Mucosa of rectum (tissue), 2 donors: ENCODE results near the gene NMRK2.

Experiments used
- H3K27ac ChIP-seq, 2 donors: one replicate each; pipeline ENCODE4 v1.7.0; 2013; ENCODE audit warnings: inconsistent platforms in 2 of 2, low read depth in 2 of 2, low read length in 2 of 2
- H3K27me3 ChIP-seq, 2 donors: one replicate each; pipeline ENCODE4 v1.7.0; 2013; ENCODE audit warnings: low read length in 2 of 2; ENCODE audit not compliant: control insufficient read depth in 2 of 2, insufficient read depth in 2 of 2
- H3K36me3 ChIP-seq, 2 donors: one replicate each; pipeline ENCODE4 v1.7.0; 2013; ENCODE audit warnings: low read length in 2 of 2; ENCODE audit not compliant: control insufficient read depth in 2 of 2, insufficient read depth in 2 of 2
- H3K4me1 ChIP-seq, 2 donors: one replicate each; pipeline ENCODE4 v1.7.0; 2013; ENCODE audit warnings: low read length in 2 of 2, mild to moderate bottlenecking in 1 of 2; ENCODE audit not compliant: control insufficient read depth in 2 of 2, insufficient read depth in 2 of 2
- H3K4me3 ChIP-seq, 2 donors: one replicate each; pipeline ENCODE4 v1.7.0; 2013; ENCODE audit warnings: low read length in 2 of 2
- H3K9ac ChIP-seq, 2 donors: one replicate each; pipeline ENCODE4 v1.7.0; 2013; ENCODE audit warnings: low read length in 2 of 2, low read depth in 1 of 2, mild to moderate bottlenecking in 1 of 2
- H3K9me3 ChIP-seq, 2 donors: one replicate each; pipeline ENCODE4 v1.7.0; 2013; ENCODE audit warnings: low read length in 2 of 2; ENCODE audit not compliant: control insufficient read depth in 2 of 2
- donor health status: healthy.
- donor health status: Normal muscosa, but diverticular disease.

NMRK2 gene

GRCh38 chr19:3987619-3988371, 54.9 kb downstream of the NMRK2 start:
- Histone ChIP-seq H3K4me3 (peak overlapping the region; percentile 55 to 59), H3K9ac (peak overlapping the region; percentile 32 to 37), H3K4me1 (peaks cover 36% of the 10 kb centered on the region in 2 donors), H3K36me3 (peaks cover 15% of the 10 kb centered on the region in 2 donors), H3K27ac (no peak overlapping the region), H3K27me3 (no peaks in the 10 kb centered on the region), H3K9me3 (no peaks in the 10 kb centered on the region)

- H3K27ac ChIP-seq, result no peak overlapping the region
- H3K4me1 ChIP-seq, result peaks cover 18% of the 10 kb centered on the region in 2 donors
- no peaks in the 10 kb centered on the region for H3K36me3 ChIP-seq
- H3K9me3 ChIP-seq, result no peaks in the 10 kb centered on the region
- H3K9ac ChIP-seq, result no peak overlapping the region
- H3K27me3 ChIP-seq, result no peaks in the 10 kb centered on the region
- no peak overlapping the region for H3K4me3 ChIP-seq
These were observed 57.9 kb downstream of the NMRK2 start for GRCh38 chr19:3990815-3991117.
